ENCODE measurements around the gene DNAJC6. TPM values are rescaled to one million over a fixed set of nuclear protein-coding genes. Genes with fewer than 3 reads are reported as not detected.

The DNAJC6 gene
- total RNA-seq, 1 donor from 2014 or later: 21.9 TPM

DNA sequence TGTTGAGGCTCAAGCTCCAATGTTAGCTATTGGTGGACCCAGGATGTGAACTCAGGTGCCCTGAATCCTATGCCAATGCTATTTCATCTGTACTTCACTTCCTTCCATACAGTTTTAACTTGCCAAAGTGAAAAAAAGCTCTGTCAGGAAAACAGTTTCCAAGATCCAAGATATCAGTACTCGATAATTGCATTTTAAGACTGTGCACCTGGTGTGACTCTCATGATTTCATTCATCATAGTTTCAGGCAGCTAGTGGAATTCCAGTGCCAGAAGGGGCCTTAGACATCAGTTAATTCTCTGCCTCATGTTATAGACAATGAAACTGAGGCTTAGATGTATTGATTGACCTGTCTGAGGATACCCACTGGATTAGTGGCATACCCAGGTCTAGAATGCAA, 84.6 kb downstream of the DNAJC6 start:
- Mint-ChIP-seq H3K36me3 (no peaks in the 10 kb centered on the region), H3K27me3 (ENCODE audit: insufficient read depth, low read depth) (no peaks in the 10 kb centered on the region), H3K4me1 (no peaks in the 10 kb centered on the region), H3K27ac (no peak overlapping the region), H3K4me3 (no peak overlapping the region), H3K9me3 (no peaks in the 10 kb centered on the region)
- TF ChIP-seq, protein P1, sequence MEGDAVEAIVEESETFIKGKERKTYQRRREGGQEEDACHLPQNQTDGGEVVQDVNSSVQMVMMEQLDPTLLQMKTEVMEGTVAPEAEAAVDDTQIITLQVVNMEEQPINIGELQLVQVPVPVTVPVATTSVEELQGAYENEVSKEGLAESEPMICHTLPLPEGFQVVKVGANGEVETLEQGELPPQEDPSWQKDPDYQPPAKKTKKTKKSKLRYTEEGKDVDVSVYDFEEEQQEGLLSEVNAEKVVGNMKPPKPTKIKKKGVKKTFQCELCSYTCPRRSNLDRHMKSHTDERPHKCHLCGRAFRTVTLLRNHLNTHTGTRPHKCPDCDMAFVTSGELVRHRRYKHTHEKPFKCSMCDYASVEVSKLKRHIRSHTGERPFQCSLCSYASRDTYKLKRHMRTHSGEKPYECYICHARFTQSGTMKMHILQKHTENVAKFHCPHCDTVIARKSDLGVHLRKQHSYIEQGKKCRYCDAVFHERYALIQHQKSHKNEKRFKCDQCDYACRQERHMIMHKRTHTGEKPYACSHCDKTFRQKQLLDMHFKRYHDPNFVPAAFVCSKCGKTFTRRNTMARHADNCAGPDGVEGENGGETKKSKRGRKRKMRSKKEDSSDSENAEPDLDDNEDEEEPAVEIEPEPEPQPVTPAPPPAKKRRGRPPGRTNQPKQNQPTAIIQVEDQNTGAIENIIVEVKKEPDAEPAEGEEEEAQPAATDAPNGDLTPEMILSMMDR (IDR thresholded peaks at IDR 0.05): no peak
- no peak for TF ChIP-seq EZH2 (IDR thresholded peaks at IDR 0.05)
- no peak for TF ChIP-seq EZH2phosphoT487 (IDR thresholded peaks at IDR 0.05)
- H3K4me3 ChIP-seq: no peak overlapping the region
- no peak overlapping the region for H3K4me2 ChIP-seq
- H3K4me1 ChIP-seq: no peaks in the 10 kb centered on the region
- H2AFZ ChIP-seq (replicated peaks): no peak overlapping the region
- no peaks in the 10 kb centered on the region for H4K20me1 ChIP-seq (ENCODE audit: low read depth)
- H3F3A ChIP-seq (ENCODE audit: low read depth): no peaks in the 10 kb centered on the region
- no peaks in the 10 kb centered on the region for H3K27me3 ChIP-seq
- H3K9ac ChIP-seq: no peak overlapping the region
- no peaks in the 10 kb centered on the region for H3K36me3 ChIP-seq
- DNase-seq (ENCODE audit: low spot score): no peak
- no peak overlapping the region for H3K27ac ChIP-seq
- no peaks in the 10 kb centered on the region for H3K79me2 ChIP-seq (ENCODE audit: low read depth)
- no peaks in the 10 kb centered on the region for H3K9me3 ChIP-seq (ENCODE audit: low read depth)

DNA sequence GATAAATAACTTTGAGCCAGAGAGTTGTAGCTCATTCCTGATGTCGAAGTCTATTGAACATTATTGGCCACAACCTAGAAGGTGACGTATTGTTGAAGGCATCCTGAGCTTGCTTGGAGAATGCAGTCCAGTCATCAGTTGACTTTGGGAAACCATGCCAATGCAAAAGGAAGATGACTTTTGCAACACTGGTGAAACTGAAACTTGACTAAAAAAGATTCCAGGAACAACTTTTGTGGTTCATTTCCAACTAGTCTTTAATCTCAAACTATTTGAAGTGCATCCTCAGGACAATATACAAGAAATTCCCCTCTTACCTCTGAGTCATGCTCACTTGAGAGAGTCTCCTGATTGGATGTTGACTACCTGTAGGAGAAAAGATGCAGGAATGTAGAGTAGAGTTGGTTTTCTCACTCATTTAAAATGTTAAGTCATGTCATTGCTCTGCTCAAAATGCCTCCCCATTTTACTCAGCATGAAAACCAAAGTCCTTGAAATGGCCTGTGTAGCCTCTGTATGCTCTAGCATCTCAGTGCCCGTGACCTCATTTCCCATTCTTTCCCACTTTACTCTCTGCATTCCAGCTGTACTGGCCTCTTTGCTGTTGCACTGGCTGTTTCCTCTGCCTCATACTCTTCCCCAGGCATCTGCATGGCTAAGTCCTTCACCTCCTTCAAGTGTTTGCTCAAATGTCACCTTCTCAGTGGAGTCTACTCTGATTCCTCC, 86.7 kb downstream of the DNAJC6 start:
- Histone ChIP-seq H3K4me3 (no peak overlapping the region), H3F3A (ENCODE audit: low read depth) (no peaks in the 10 kb centered on the region), H2AFZ (replicated peaks) (no peak overlapping the region), H3K4me1 (no peaks in the 10 kb centered on the region), H3K4me2 (no peak overlapping the region), H4K20me1 (ENCODE audit: low read depth) (no peaks in the 10 kb centered on the region), H3K27ac (no peak overlapping the region), H3K9ac (no peak overlapping the region), H3K36me3 (no peaks in the 10 kb centered on the region), H3K79me2 (ENCODE audit: low read depth) (no peaks in the 10 kb centered on the region), H3K9me3 (ENCODE audit: low read depth) (no peaks in the 10 kb centered on the region), H3K27me3 (no peaks in the 10 kb centered on the region)
- Mint-ChIP-seq H3K9me3 (no peaks in the 10 kb centered on the region), H3K4me3 (no peak overlapping the region), H3K27me3 (ENCODE audit: insufficient read depth, low read depth) (peaks cover 2% of the 10 kb centered on the region), H3K27ac (no peak overlapping the region), H3K4me1 (no peaks in the 10 kb centered on the region), H3K36me3 (no peaks in the 10 kb centered on the region)
- DNase-seq (ENCODE audit: low spot score): no peak
- TF ChIP-seq EZH2 (IDR thresholded peaks at IDR 0.05) (no peak), EZH2phosphoT487 (IDR thresholded peaks at IDR 0.05) (no peak)
- TF ChIP-seq, protein P1 (IDR thresholded peaks at IDR 0.05): no peak

DNA sequence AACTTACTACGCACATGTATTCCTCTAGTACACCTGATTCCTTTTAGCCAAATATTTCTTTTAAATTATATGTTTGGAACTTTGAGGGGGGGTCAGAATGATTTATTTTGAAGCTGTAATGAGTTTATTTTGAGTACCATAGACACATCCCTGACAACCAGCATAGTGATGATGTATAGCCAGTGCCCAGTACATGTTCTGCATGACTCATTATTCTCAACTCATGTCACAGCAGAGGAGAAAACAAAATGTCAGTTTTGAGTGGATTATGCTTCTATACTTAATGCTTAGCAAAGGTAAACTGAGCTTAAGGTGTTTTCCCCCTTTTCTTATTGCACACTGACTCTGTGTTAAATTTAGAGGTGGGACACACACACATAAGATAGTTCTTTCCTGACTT, 88.7 kb downstream of the DNAJC6 start:
- no peak overlapping the region for H3K27ac Mint-ChIP-seq
- no peaks in the 10 kb centered on the region for H3K9me3 Mint-ChIP-seq
- no peak overlapping the region for H3K9ac ChIP-seq
- no peaks in the 10 kb centered on the region for H3K27me3 ChIP-seq
- H3K4me3 ChIP-seq: no peak overlapping the region
- no peaks in the 10 kb centered on the region for H3K79me2 ChIP-seq (ENCODE audit: low read depth)
- no peak for DNase-seq (ENCODE audit: low spot score)
- H3K4me1 ChIP-seq: no peaks in the 10 kb centered on the region
- no peaks in the 10 kb centered on the region for H3K36me3 ChIP-seq
- H3K27me3 Mint-ChIP-seq (ENCODE audit: insufficient read depth, low read depth): peaks cover 2% of the 10 kb centered on the region
- H3K27ac ChIP-seq: no peak overlapping the region
- H3K9me3 ChIP-seq (ENCODE audit: low read depth): no peaks in the 10 kb centered on the region
- no peaks in the 10 kb centered on the region for H3K4me1 Mint-ChIP-seq
- H3K36me3 Mint-ChIP-seq: no peaks in the 10 kb centered on the region
- no peaks in the 10 kb centered on the region for H4K20me1 ChIP-seq (ENCODE audit: low read depth)
- H3K4me3 Mint-ChIP-seq: no peak overlapping the region
- H3K4me2 ChIP-seq: no peak overlapping the region
- TF ChIP-seq, protein P1 (IDR thresholded peaks at IDR 0.05): no peak
- TF ChIP-seq EZH2 (IDR thresholded peaks at IDR 0.05) (no peak), EZH2phosphoT487 (IDR thresholded peaks at IDR 0.05) (no peak)
- H3F3A ChIP-seq (ENCODE audit: low read depth): no peaks in the 10 kb centered on the region
- H2AFZ ChIP-seq (replicated peaks): no peak overlapping the region

Data from neural progenitor cell (in vitro differentiated cells).